Mesenchymal stem cell (in vitro differentiated cells and primary cell): Measurements from ENCODE around the gene CYLC2. TPM values are rescaled to one million over a fixed set of nuclear protein-coding genes. Genes with fewer than 3 reads are reported as not detected.

Experiments
- DNase-seq: peaks from one replicate; pipeline ENCODE4 v3.0.0-alpha.2; 2013
- H2AFZ ChIP-seq: one replicate; pipeline ENCODE4 v1.6.1; 2013; ENCODE audit warnings: low read depth, mild to moderate bottlenecking, control low read depth, inconsistent platforms, low read length, moderate library complexity
- H2AK5ac ChIP-seq: 2 replicates; pipeline ENCODE4 v1.6.1; 2013; ENCODE audit warnings: low read length, moderate library complexity, mild to moderate bottlenecking, inconsistent platforms; ENCODE audit not compliant: severe bottlenecking
- H2BK120ac ChIP-seq: one replicate; pipeline ENCODE4 v1.6.1; 2013; ENCODE audit warnings: low read depth, mild to moderate bottlenecking, inconsistent platforms, low read length, moderate library complexity
- H2BK12ac ChIP-seq, 2 experiments: one replicate each; pipeline ENCODE4 v1.6.1; 2013; ENCODE audit warnings: inconsistent platforms in 2 of 2, low read length in 2 of 2, mild to moderate bottlenecking in 2 of 2, moderate library complexity in 2 of 2, control low read depth in 1 of 2
- H2BK15ac ChIP-seq: one replicate; pipeline ENCODE4 v1.6.1; 2013; ENCODE audit warnings: mild to moderate bottlenecking, low read depth, inconsistent platforms; ENCODE audit not compliant: poor library complexity, severe bottlenecking
- H2BK5ac ChIP-seq: 2 replicates; pipeline ENCODE4 v1.6.1; 2013; ENCODE audit warnings: low read depth, mild to moderate bottlenecking, low read length, control low read depth, inconsistent platforms; ENCODE audit not compliant: poor library complexity, severe bottlenecking
- H3K14ac ChIP-seq, 2 experiments: one replicate each; pipeline ENCODE4 v1.6.1; 2013; ENCODE audit warnings: inconsistent platforms in 2 of 2, low read length in 2 of 2, control low read depth in 1 of 2, mild to moderate bottlenecking in 1 of 2, moderate library complexity in 1 of 2
- H3K18ac ChIP-seq, 2 experiments: one replicate each; pipeline ENCODE4 v1.6.1; 2013; ENCODE audit warnings: inconsistent platforms in 2 of 2, low read length in 2 of 2, control low read depth in 1 of 2, low read depth in 1 of 2, mild to moderate bottlenecking in 1 of 2
- H3K23ac ChIP-seq, 2 experiments: one replicate each; pipeline ENCODE4 v1.6.1; 2013; ENCODE audit warnings: inconsistent platforms in 2 of 2, low read length in 2 of 2, mild to moderate bottlenecking in 2 of 2, moderate library complexity in 2 of 2, control low read depth in 1 of 2
- H3K27ac ChIP-seq: 2 replicates; pipeline ENCODE4 v1.5.1; 2013; ENCODE audit warnings: mild to moderate bottlenecking, moderate library complexity, low read length, control low read depth, inconsistent platforms; ENCODE audit not compliant: poor library complexity, severe bottlenecking
- H3K27me3 ChIP-seq, 2 experiments: 2 replicates each; pipeline versions ENCODE4 v1.6.1 to v1.7.0; 2013; ENCODE audit warnings: low read length in 2 of 2, mild to moderate bottlenecking in 2 of 2, moderate library complexity in 2 of 2, control low read depth in 1 of 2, inconsistent platforms in 1 of 2; ENCODE audit not compliant: control insufficient read depth in 1 of 2, insufficient read depth in 1 of 2
- H3K36me3 ChIP-seq, 2 experiments: 2 replicates each; pipeline versions ENCODE4 v1.6.1 to v1.7.0; 2013; ENCODE audit warnings: low read length in 2 of 2, control low read depth in 1 of 2, inconsistent platforms in 1 of 2, low read depth in 1 of 2, mild to moderate bottlenecking in 1 of 2; ENCODE audit not compliant: insufficient read depth in 2 of 2, control insufficient read depth in 1 of 2
- H3K4ac ChIP-seq, 2 experiments: one replicate each; pipeline ENCODE4 v1.6.1; 2013; ENCODE audit warnings: inconsistent platforms in 2 of 2, low read length in 2 of 2, mild to moderate bottlenecking in 2 of 2, moderate library complexity in 2 of 2, control low read depth in 1 of 2, low read depth in 1 of 2
- H3K4me1 ChIP-seq: 2 replicates; pipeline ENCODE4 v1.6.1; 2013; ENCODE audit warnings: low read depth, low read length, control low read depth; ENCODE audit not compliant: control insufficient read depth, insufficient read depth
- H3K4me2 ChIP-seq: 2 replicates; pipeline ENCODE4 v1.6.1; 2013; ENCODE audit warnings: low read length, mild to moderate bottlenecking, inconsistent platforms; ENCODE audit not compliant: poor library complexity, severe bottlenecking
- H3K4me3 ChIP-seq, 2 experiments: 2 replicates each; pipeline versions ENCODE4 v1.5.1 to v1.7.0; 2013; ENCODE audit warnings: low read length in 2 of 2, mild to moderate bottlenecking in 2 of 2, control low read depth in 1 of 2, low read depth in 1 of 2; ENCODE audit not compliant: insufficient read depth in 1 of 2
- H3K79me1 ChIP-seq: replicated peaks from 2 replicates; pipeline ENCODE4 v1.6.1; 2013; ENCODE audit warnings: mild to moderate bottlenecking, control low read depth, low read length, inconsistent platforms; ENCODE audit not compliant: poor library complexity, severe bottlenecking
- H3K9ac ChIP-seq: 2 replicates; pipeline ENCODE4 v1.7.0; 2013; ENCODE audit warnings: mild to moderate bottlenecking, low read length, moderate library complexity
- H3K9me3 ChIP-seq: 2 replicates; pipeline ENCODE4 v1.7.0; 2013; ENCODE audit warnings: mild to moderate bottlenecking, low read length; ENCODE audit not compliant: control insufficient read depth
- H4K8ac ChIP-seq: one replicate; pipeline ENCODE4 v1.6.1; 2013; ENCODE audit warnings: inconsistent platforms, mild to moderate bottlenecking, low read length, moderate library complexity
- H4K91ac ChIP-seq: one replicate; pipeline ENCODE4 v1.6.1; 2013; ENCODE audit warnings: mild to moderate bottlenecking, low read length, inconsistent platforms
- WGBS: methylation state at CpG from one replicate; pipeline ENCODE4 v1.1.7; 2013; ENCODE audit warnings: mixed read lengths; 5-methylcytosine and 5-hydroxymethylcytosine counted together
- small RNA-seq: library from polyadenylated mRNA; stranded (forward); fragments of <200 nt; extraction: miRNeasy Mini kit (QIAGEN cat#:217004); gene quantifications from one replicate; pipeline ENCODE3, GENCODE V24; 2013; ENCODE audit warnings: low read depth

The CYLC2 gene

DNA sequence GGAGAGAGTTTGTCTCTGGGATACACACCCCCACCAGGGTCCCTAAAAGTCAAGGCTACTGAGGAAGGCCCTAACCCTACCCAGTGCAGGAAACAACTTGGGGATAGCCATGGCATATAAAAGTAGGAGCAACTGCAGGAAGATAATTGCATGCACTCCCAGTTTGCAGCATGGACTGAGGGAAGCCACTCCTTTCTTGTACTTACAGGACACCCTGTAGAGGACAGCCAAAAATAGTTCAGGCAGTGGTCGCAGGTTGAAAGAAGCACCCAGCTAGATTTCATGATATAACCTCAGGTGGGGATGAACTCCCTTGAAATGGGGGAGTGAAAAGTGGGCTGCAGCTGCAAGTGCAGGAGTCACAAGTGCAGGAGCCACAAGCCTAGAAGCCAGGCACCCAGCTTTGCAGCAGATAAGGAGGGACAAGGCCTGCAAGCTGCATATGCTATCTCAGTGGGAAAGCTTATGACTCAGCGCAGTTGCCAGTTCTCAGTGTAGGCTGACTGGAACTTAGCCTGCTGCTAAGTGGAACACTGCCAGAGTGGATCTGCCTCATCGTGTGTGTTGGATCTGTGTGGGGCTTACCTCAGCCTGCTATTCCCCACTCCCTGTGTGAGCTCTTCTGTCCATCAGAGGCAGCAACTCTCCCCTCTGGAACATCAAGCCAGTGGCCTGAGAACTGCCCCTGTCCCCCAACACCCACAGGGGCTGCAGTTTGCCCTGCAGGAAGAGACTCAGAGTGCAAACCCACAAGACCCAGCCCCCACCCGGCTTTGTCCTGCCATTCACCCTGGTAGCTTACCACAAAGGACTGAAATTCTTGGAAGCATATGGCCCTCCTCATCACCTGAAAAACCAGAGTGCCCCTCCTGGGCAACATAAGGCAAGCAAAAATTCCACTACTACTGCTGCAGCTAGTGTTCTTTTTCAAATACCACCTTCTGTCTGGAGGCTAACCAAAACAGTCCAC, 42.7 kb downstream of the CYLC2 start:
- Histone ChIP-seq H4K8ac (no peak overlapping the region), H3K4me2 (no peak overlapping the region), H3K9me3 (peaks cover 13% of the 10 kb centered on the region), H3K4me1 (no peaks in the 10 kb centered on the region), H3K4me3 (no peak overlapping the region), H3K23ac (no peak overlapping the region), H3K27me3 (no peaks in the 10 kb centered on the region), H2BK15ac (no peak overlapping the region), H3K79me1 (no peaks in the 10 kb centered on the region), H4K91ac (no peak overlapping the region), H3K14ac (no peak overlapping the region), H3K36me3 (no peaks in the 10 kb centered on the region), H2AK5ac (no peak overlapping the region), H2BK12ac (no peak overlapping the region), H3K9ac (no peak overlapping the region), H3K4ac (no peak overlapping the region), H3K18ac (no peak overlapping the region), H2BK5ac (no peak overlapping the region), H3K27ac (no peak overlapping the region), H2AFZ (no peak overlapping the region), H2BK120ac (no peak overlapping the region)
- 66% methylated on average over 4 of the region's 4 CpGs for WGBS
- DNase-seq = no peak

DNA sequence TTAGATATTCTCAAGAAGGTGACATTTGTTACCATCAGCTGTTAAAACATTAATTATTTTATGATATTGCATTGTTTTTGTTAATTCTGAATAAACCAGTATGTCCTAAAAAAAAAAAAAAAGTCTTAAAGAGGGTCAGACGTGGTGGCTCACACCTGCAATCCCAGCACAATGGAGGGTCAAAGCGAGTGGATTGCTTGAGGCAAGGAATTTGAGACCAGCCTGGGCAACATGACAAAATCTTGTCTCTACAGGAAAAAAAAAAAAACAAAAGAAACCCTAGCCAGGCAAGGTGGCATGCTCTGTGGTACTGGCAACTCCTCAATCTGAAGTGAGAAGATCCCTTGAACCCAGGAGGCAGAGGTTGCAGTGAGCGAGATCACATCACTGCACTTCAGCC, 46.8 kb downstream of the CYLC2 start:
- no peak overlapping the region for H2BK120ac ChIP-seq
- H3K4me3 ChIP-seq = no peak overlapping the region
- H3K14ac ChIP-seq = no peak overlapping the region
- peaks cover 13% of the 10 kb centered on the region for H3K9me3 ChIP-seq
- no peaks in the 10 kb centered on the region for H3K36me3 ChIP-seq
- H4K91ac ChIP-seq = no peak overlapping the region
- no peaks in the 10 kb centered on the region for H3K4me1 ChIP-seq
- no peak overlapping the region for H3K18ac ChIP-seq
- H2AFZ ChIP-seq = no peak overlapping the region
- WGBS = 43% methylated on average over 3 of the region's 3 CpGs
- H3K27ac ChIP-seq = no peak overlapping the region
- no peak for DNase-seq
- no peak overlapping the region for H2BK15ac ChIP-seq
- no peak overlapping the region for H4K8ac ChIP-seq
- no peaks in the 10 kb centered on the region for H3K79me1 ChIP-seq
- no peak overlapping the region for H2BK12ac ChIP-seq
- no peaks in the 10 kb centered on the region for H3K27me3 ChIP-seq
- H3K9ac ChIP-seq = no peak overlapping the region
- H2AK5ac ChIP-seq = no peak overlapping the region
- no peak overlapping the region for H3K23ac ChIP-seq
- H2BK5ac ChIP-seq = no peak overlapping the region
- no peak overlapping the region for H3K4ac ChIP-seq
- H3K4me2 ChIP-seq = no peak overlapping the region

Small RNA genes lying within 50 kb of the gene (small RNA-seq; reads per million reads assigned to genes)
- gene AL589823.1 = not detected
